ENCODE results near the gene NPAS3.

NPAS3 gene

GRCh38 chr14:33294419-33294818 is 355.7 kb downstream of the NPAS3 start:
- in situ Hi-C loops (cut with HindIII; ENCODE audit: low sequenced_read_pairs) = no loop called here

GRCh38 chr14:33297565-33297964 is 358.9 kb downstream of the NPAS3 start:
- in situ Hi-C loops (cut with HindIII; ENCODE audit: low sequenced_read_pairs) = no loop called here

GRCh38 chr14:33307691-33308251 is 369.1 kb downstream of the NPAS3 start:
- in situ Hi-C loops (cut with HindIII; ENCODE audit: low sequenced_read_pairs) = no loop called here

- in situ Hi-C loops (cut with HindIII; ENCODE audit: low sequenced_read_pairs) = no loop called here
Observed at GRCh38 chr14:33309106-33309505, 370.4 kb downstream of the NPAS3 start.

GRCh38 chr14:33315217-33315616 is 376.5 kb downstream of the NPAS3 start:
- in situ Hi-C loops (cut with HindIII; ENCODE audit: low sequenced_read_pairs) = no loop called here

GRCh38 chr14:33315721-33316120 is 377.0 kb downstream of the NPAS3 start:
- in situ Hi-C loops (cut with HindIII; ENCODE audit: low sequenced_read_pairs) = no loop called here

GRCh38 chr14:33317675-33318074 is 379.0 kb downstream of the NPAS3 start:
- in situ Hi-C loops (cut with HindIII; ENCODE audit: low sequenced_read_pairs) = no loop called here

- in situ Hi-C loops (cut with HindIII; ENCODE audit: low sequenced_read_pairs) = no loop called here
Observed at GRCh38 chr14:33323979-33324378, 385.3 kb downstream of the NPAS3 start.

GRCh38 chr14:33331176-33331949 is 392.7 kb downstream of the NPAS3 start:
- in situ Hi-C loops (cut with HindIII; ENCODE audit: low sequenced_read_pairs) = no loop called here

- in situ Hi-C loops (cut with HindIII; ENCODE audit: low sequenced_read_pairs) = no loop called here
Observed at GRCh38 chr14:33332497-33332896, 393.8 kb downstream of the NPAS3 start.

- in situ Hi-C loops (cut with HindIII; ENCODE audit: low sequenced_read_pairs) = no loop called here
Observed at GRCh38 chr14:33335366-33335765, 396.7 kb downstream of the NPAS3 start.

- in situ Hi-C loops (cut with HindIII; ENCODE audit: low sequenced_read_pairs) = no loop called here
Observed at GRCh38 chr14:33342299-33342974, 403.8 kb downstream of the NPAS3 start.

- in situ Hi-C loops (cut with HindIII; ENCODE audit: low sequenced_read_pairs) = no loop called here
Observed at GRCh38 chr14:33343016-33343415, 404.3 kb downstream of the NPAS3 start.

- in situ Hi-C loops (cut with HindIII; ENCODE audit: low sequenced_read_pairs) = no loop called here
Observed at GRCh38 chr14:33347796-33348195, 409.1 kb downstream of the NPAS3 start.

GRCh38 chr14:33348510-33348909 is 409.8 kb downstream of the NPAS3 start:
- in situ Hi-C loops (cut with HindIII; ENCODE audit: low sequenced_read_pairs) = no loop called here

GRCh38 chr14:33349871-33350270 is 411.2 kb downstream of the NPAS3 start:
- in situ Hi-C loops (cut with HindIII; ENCODE audit: low sequenced_read_pairs) = no loop called here

GRCh38 chr14:33350366-33350990 is 411.8 kb downstream of the NPAS3 start:
- in situ Hi-C loops (cut with HindIII; ENCODE audit: low sequenced_read_pairs) = no loop called here

GRCh38 chr14:33352821-33353220 is 414.1 kb downstream of the NPAS3 start:
- in situ Hi-C loops (cut with HindIII; ENCODE audit: low sequenced_read_pairs) = no loop called here

GRCh38 chr14:33356181-33356580 is 417.5 kb downstream of the NPAS3 start:
- in situ Hi-C loops (cut with HindIII; ENCODE audit: low sequenced_read_pairs) = no loop called here

- in situ Hi-C loops (cut with HindIII; ENCODE audit: low sequenced_read_pairs) = no loop called here
Observed at GRCh38 chr14:33357225-33358010, 418.7 kb downstream of the NPAS3 start.
